Central memory CD8-positive, alpha-beta T cell (primary cell): ENCODE data around the gene KARS1.

ENCODE experiments used
- ATAC-seq: fragments of 150-1000 bp; cut with Tn5 transposase; replicated peaks from 2 replicates; pipeline ENCODE4 v1.10.0; 2022; ENCODE audit warnings: mild to moderate bottlenecking, moderate FRiP score, moderate number of reproducible peaks; ENCODE audit not compliant: poor library complexity, severe bottlenecking; ENCODE audit errors: extremely low read depth
- DNase-seq, 2 donors: peaks; one replicate each; pipeline ENCODE4 v3.0.0; 2021; ENCODE audit warnings: low spot score in 2 of 2
- H3K27ac Mint-ChIP-seq: one replicate; pipeline ENCODE4 v1.8.0; 2022; ENCODE audit warnings: low read depth, mild to moderate bottlenecking, moderate library complexity, mixed read lengths
- H3K27me3 Mint-ChIP-seq: one replicate; pipeline ENCODE4 v1.8.0; 2022; ENCODE audit warnings: mixed read lengths
- H3K36me3 Mint-ChIP-seq: one replicate; pipeline ENCODE4 v1.8.0; 2022; ENCODE audit warnings: mild to moderate bottlenecking, moderate library complexity, mixed read lengths; ENCODE audit not compliant: insufficient read depth
- H3K4me1 Mint-ChIP-seq: one replicate; pipeline ENCODE4 v1.8.0; 2022; ENCODE audit warnings: mixed read lengths
- H3K4me3 Mint-ChIP-seq: one replicate; pipeline ENCODE4 v1.8.0; 2022; ENCODE audit warnings: mild to moderate bottlenecking, moderate library complexity, mixed read lengths
- H3K9me3 Mint-ChIP-seq: one replicate; pipeline ENCODE4 v1.8.0; 2022; ENCODE audit warnings: mixed read lengths

KARS1 gene

DNA sequence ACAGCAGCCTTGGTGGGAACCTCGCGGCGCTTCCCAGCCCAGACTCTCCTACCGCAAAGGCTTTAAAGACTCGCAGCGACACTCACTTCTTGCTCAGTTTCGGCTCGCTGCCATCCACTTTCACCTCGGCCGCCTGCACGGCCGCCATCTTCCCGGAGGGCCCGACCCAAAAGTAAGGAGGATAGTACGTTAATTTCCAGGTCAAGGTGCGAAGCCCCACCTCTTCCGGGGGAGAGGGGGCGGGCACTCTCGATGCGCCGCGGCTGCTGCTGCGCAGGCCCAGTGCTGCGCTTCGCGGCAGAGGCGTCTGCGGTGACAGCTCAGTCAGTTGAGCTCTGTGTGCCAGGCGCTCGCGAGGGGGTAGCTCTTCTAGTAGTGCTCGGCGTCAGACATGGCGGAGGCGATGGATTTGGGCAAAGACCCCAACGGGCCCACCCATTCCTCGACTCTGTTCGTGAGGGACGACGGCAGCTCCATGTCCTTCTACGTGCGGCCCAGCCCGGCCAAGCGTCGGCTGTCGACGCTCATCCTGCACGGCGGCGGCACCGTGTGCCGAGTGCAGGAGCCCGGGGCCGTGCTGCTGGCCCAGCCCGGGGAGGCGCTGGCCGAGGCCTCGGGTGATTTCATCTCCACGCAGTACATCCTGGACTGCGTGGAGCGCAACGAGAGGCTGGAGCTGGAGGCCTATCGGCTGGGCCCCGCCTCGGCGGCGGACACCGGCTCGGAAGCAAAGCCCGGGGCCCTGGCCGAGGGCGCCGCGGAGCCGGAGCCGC is at the start of gene KARS1, which contains the start of gene TERF2IP:
KARS1 (minus strand) TSS at position 174 of the 773 bp plus-strand sequence; CDS start at position 148, 26 bp downstream.
TERF2IP (plus strand) TSS at position 282 of the 773 bp plus-strand sequence; CDS start at position 392, 110 bp downstream.
- peaks cover 52% of the 10 kb centered on the region for H3K4me1 Mint-ChIP-seq

DNA sequence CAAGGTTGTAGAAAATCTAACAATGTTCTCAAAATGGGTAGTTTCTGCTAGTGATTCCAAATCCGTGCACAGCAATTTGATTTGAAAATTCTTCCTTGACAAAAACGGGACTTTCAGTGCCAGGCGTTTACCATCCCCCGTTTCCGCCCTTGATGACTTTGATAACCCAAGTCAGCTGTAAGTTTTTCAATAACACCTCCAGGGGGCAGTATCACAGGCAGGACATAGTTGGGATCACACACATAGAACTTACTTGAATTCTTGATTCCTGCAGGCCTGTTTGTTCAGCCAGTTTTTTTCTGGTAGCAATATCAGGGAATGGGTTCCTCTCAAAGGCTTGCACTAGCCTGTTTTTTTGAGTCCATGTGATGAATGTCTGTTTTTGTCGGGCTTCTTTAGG is 48.2 kb upstream of the KARS1 start:
- H3K36me3 Mint-ChIP-seq = no peaks in the 10 kb centered on the region
- H3K27me3 Mint-ChIP-seq = no peaks in the 10 kb centered on the region
- H3K27ac Mint-ChIP-seq = no peak overlapping the region
- no peak for DNase-seq
- no peak for ATAC-seq
- H3K4me1 Mint-ChIP-seq = no peaks in the 10 kb centered on the region
- no peaks in the 10 kb centered on the region for H3K9me3 Mint-ChIP-seq
- H3K4me3 Mint-ChIP-seq = no peak overlapping the region

More for the DNA sequence above, at the start of gene KARS1, which contains the start of gene TERF2IP:
- ATAC-seq (peak; percentile 83), DNase-seq (peak; percentile 93 to 95)
- peak within 1 kb of the TSS; percentile 81 for H3K4me3 Mint-ChIP-seq
- H3K27ac Mint-ChIP-seq = peak within 1 kb of the TSS; percentile 99
- H3K27me3 Mint-ChIP-seq = no peaks in the 10 kb centered on the region
- H3K36me3 Mint-ChIP-seq = peaks cover 53% of the 10 kb centered on the region
- H3K9me3 Mint-ChIP-seq = no peaks in the 10 kb centered on the region

DNA sequence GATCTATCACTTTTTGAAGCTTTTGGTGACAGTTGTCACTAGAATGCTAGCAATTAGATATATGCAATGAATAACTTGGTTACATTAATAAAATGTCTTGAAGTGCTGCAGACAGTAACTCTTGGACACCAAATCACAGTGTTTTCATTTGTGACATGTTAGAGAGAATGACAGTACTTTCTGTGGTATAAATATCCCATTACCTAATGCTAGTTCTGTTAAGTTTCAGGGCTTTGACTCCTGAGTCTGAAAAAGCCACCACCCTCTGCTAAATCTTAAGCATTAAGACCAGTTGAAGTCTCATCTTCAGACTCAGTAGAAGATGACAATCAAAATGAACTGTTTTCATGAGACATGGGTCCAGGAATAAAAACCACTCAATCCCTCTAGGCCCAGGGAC is 39.9 kb upstream of the KARS1 start:
- no peaks in the 10 kb centered on the region for H3K36me3 Mint-ChIP-seq
- no peaks in the 10 kb centered on the region for H3K9me3 Mint-ChIP-seq
- DNase-seq = no peak
- ATAC-seq = no peak
- no peaks in the 10 kb centered on the region for H3K27me3 Mint-ChIP-seq
- H3K4me1 Mint-ChIP-seq = peaks cover 4% of the 10 kb centered on the region
- no peak overlapping the region for H3K4me3 Mint-ChIP-seq
- H3K27ac Mint-ChIP-seq = no peak overlapping the region

DNA sequence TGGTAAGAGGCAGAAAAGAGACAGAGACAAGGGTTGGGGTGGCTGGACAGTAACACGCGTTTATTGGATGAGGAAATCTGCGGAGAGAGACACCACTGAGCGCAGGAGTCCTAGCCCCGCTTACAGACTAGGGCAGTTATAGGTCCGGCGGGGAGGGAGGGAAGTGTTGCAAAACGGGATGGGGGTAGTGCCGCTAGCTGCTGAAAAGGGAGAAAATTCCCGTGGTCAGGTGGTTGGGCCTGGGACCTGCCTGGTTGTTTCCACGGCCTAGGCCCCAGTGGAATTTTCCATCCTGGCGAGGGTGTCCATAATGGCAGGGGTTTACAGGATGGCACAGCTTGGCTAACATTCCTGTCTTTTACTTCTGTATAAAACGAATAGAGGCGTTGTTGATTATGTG is 34.8 kb upstream of the KARS1 start:
- H3K36me3 Mint-ChIP-seq = peaks cover 3% of the 10 kb centered on the region
- no peaks in the 10 kb centered on the region for H3K27me3 Mint-ChIP-seq
- ATAC-seq (no peak), DNase-seq (no peak)
- no peaks in the 10 kb centered on the region for H3K4me1 Mint-ChIP-seq
- no peak overlapping the region for H3K27ac Mint-ChIP-seq
- H3K9me3 Mint-ChIP-seq = no peaks in the 10 kb centered on the region
- H3K4me3 Mint-ChIP-seq = no peak overlapping the region

DNA sequence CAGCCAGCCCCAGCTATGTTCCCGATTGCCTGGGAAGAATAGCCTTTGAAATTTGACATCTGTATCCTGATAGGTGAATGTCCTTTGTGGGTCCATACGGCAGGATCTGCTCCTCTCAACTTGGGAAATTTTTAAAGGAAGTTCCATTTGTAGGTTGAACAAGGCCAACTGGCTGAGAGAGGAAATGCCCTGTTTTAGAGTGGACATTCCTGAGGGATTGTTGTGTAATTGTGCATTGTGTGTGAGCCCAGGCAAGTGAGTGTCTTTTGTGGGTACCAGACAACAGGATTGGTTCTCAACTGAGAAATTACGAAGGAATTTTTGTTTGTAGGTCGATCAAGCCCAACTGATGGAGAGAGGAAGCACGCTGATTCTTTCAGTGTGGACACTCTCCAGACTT is 31.9 kb upstream of the KARS1 start:
- Mint-ChIP-seq H3K36me3 (peaks cover 3% of the 10 kb centered on the region), H3K9me3 (no peaks in the 10 kb centered on the region), H3K27me3 (no peaks in the 10 kb centered on the region), H3K4me1 (no peaks in the 10 kb centered on the region), H3K27ac (no peak overlapping the region), H3K4me3 (no peak overlapping the region)
- no peak for ATAC-seq
- no peak for DNase-seq

DNA sequence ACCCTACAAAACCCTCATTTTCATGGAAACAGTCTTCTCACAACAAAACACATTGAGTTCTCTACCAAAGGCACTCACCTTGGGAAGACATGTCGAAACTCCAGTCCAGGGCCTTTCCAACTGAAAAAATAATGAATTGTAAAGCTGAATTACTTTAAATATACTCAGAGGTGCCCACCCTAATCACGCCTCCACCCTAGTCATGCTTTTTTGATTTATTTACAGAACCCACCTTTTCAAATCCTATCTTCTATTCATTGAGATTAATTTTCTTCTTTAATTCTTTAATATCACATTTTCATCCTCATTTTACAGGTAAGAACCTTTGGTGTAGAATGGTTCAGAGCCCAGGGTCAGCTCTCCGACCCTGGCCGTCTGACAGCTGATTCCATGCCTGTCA is 29.4 kb upstream of the KARS1 start, which contains the start of gene CPHXL2:
CPHXL2 (minus strand) TSS at position 101 of the 400 bp plus-strand sequence; CDS start at position 91, 10 bp downstream.
- ATAC-seq (no peak), DNase-seq (no peak)
- no peak within 1 kb of the TSS for H3K4me3 Mint-ChIP-seq
- no peaks in the 10 kb centered on the region for H3K4me1 Mint-ChIP-seq
- peaks cover 3% of the 10 kb centered on the region for H3K36me3 Mint-ChIP-seq
- no peaks in the 10 kb centered on the region for H3K9me3 Mint-ChIP-seq
- H3K27ac Mint-ChIP-seq = no peak within 1 kb of the TSS
- no peaks in the 10 kb centered on the region for H3K27me3 Mint-ChIP-seq

DNA sequence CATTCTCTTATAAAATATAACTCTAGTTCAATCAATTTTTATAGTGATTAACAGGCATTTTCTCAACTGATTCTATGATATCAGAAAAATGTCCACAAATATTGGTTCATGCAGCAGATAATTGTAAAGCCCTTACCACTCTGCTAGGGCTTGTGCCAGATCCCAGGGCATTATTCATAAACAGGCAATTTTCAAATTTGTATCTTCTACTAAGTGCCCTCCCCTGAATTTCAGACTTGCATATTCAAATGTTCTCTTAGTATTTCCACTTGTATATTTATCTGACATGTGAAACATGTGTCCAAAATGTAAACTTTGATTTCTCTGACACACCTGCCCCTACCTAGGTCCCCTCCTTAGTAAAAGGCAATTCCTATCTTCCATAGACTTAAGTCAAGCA is 20.0 kb upstream of the KARS1 start:
- H3K27ac Mint-ChIP-seq = no peak overlapping the region
- H3K4me1 Mint-ChIP-seq = no peaks in the 10 kb centered on the region

DNA sequence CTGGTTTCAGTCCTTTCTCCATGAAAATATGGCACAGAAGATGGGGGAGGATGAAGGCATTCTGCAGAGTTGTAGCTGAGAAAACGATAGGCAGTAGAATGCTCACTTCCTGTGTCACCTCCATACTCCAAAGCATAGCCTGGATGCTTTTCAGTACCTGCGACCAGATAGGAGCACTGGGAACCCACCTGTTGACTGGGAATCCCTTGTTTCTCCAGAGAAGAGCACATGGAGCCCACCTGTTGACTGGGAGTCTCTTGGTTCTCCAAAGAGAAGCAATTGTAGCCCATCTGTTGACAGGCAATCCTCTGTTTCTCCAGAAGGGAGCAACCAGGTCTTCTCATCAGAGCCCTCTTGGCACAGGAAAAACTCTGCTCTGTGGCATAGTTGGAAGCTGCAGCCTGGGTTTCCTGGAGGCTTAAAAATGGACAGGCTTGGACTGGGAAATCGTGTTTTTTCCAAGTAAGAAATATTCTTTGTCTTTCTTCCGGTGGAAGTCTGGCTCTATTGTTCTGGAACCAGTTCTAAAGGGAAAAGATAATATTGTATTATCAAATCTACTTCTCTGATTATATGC is 13.3 kb upstream of the KARS1 start:
- Mint-ChIP-seq H3K27ac (no peak overlapping the region), H3K9me3 (no peaks in the 10 kb centered on the region), H3K27me3 (no peaks in the 10 kb centered on the region), H3K4me3 (no peak overlapping the region), H3K4me1 (peaks cover 34% of the 10 kb centered on the region), H3K36me3 (peaks cover 40% of the 10 kb centered on the region)
- DNase-seq (no peak), ATAC-seq (no peak)

More for the DNA sequence above, 20.0 kb upstream of the KARS1 start:
- DNase-seq (no peak), ATAC-seq (no peak)
- H3K27me3 Mint-ChIP-seq = no peaks in the 10 kb centered on the region
- H3K36me3 Mint-ChIP-seq = peaks cover 4% of the 10 kb centered on the region
- H3K4me3 Mint-ChIP-seq = no peak overlapping the region
- H3K9me3 Mint-ChIP-seq = no peaks in the 10 kb centered on the region

DNA sequence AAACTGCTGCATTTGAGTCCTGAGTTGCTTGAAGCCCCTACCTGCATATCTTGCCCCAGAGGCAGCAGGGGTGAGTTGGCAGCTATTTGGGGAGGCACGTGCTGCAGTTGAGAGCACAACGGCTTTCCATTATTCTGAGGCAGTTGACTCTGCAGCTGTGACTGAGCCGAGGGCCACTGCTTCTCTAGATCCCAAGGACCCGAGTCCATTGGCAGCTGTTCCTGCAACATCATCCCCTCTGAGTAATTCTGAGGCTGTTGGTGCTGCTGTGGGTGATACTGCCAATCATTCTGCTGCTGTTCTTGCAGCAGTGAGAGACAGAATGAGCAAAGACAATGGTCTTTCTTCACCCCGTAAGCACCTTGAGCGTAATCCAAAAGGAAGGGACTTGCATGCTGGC is 12.9 kb upstream of the KARS1 start:
- no peaks in the 10 kb centered on the region for H3K27me3 Mint-ChIP-seq
- ATAC-seq (no peak), DNase-seq (no peak)
- peaks cover 37% of the 10 kb centered on the region for H3K4me1 Mint-ChIP-seq
- no peaks in the 10 kb centered on the region for H3K9me3 Mint-ChIP-seq
- H3K27ac Mint-ChIP-seq = peak overlapping the region; percentile 44
- H3K36me3 Mint-ChIP-seq = peaks cover 45% of the 10 kb centered on the region
- H3K4me3 Mint-ChIP-seq = no peak overlapping the region

DNA sequence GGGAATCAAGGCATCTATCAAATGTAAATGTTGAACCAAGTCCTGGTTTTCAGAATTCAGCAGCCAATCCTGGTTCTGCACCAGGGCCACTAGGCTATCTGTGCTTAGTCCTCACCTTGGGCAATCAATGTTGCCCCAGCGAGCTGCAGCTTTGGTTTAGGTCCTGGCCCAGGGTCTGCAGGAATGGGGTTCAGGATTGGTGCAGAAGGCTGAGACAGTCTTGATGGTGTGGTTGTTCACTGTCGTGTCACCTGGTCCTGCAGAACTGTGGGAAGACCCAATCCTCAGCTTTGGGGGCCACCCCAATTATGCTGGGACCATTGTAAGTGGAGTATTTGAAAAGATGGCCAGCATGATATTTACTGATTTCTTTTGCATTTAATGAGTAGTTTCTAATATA is 10.7 kb upstream of the KARS1 start:
- ATAC-seq = no peak
- Mint-ChIP-seq H3K27ac (no peak overlapping the region), H3K4me1 (peaks cover 50% of the 10 kb centered on the region), H3K36me3 (peaks cover 64% of the 10 kb centered on the region), H3K4me3 (no peak overlapping the region), H3K27me3 (no peaks in the 10 kb centered on the region), H3K9me3 (no peaks in the 10 kb centered on the region)
- DNase-seq = no peak

DNA sequence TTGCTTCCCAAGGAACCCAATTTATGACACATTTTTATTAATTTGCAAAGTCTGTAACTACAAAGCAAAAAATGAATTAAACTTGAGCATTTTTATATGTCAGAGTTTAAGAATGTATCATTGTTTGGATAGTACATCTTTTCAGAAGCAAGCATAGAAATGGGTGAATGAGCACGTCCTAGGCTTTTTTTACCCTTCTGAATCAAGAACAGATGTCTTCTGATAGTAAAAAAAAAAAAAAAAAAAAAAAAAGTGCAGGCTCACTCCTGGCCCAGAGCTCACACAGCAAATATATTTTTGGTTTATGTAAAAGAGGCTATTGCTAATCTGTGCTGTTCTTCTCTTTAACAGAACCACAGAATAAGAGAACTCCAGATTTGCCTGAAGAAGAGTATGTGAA is 6.5 kb upstream of the KARS1 start:
- H3K9me3 Mint-ChIP-seq = no peaks in the 10 kb centered on the region
- H3K4me1 Mint-ChIP-seq = peaks cover 73% of the 10 kb centered on the region
- DNase-seq = no peak
- ATAC-seq = no peak
- peak overlapping the region; percentile 86 for H3K27ac Mint-ChIP-seq
- H3K4me3 Mint-ChIP-seq = peak overlapping the region; percentile 81
- H3K27me3 Mint-ChIP-seq = no peaks in the 10 kb centered on the region
- peaks cover 74% of the 10 kb centered on the region for H3K36me3 Mint-ChIP-seq

DNA sequence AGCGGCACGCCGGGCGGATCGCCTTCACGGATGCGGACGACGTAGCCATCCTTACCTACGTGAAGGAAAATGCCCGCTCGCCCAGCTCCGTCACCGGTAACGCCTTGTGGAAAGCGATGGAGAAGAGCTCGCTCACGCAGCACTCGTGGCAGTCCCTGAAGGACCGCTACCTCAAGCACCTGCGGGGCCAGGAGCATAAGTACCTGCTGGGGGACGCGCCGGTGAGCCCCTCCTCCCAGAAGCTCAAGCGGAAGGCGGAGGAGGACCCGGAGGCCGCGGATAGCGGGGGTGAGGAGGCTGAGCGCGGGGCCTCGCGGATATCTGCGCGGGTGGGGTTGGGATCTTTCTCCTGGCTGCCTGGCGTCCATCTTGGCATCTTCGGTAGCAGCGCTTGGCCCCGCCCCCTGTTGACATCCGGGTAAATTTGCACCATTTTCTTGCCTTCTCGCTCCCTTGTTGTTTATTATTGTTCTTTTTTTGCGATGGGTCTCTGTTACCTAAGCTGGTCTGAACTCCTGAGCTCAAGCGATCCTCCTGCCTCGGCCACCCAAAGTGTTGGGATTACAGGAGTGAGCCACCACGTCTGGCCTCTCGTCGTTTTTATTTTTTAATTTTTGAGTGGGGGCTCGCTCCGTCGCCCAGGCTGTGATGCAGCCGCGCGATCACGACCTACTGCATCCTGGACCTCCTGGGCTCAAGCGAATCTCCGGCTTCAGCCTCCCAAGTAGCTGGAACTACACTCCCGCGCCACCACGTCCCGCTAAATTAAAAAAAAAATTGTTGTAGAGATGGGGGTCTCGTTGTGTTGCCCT is 1.0 kb upstream of the KARS1 start:
- ATAC-seq = peak; percentile 51
- Mint-ChIP-seq H3K27me3 (no peaks in the 10 kb centered on the region), H3K27ac (peak overlapping the region; percentile 99), H3K4me1 (peaks cover 60% of the 10 kb centered on the region), H3K4me3 (peak overlapping the region; percentile 81), H3K9me3 (no peaks in the 10 kb centered on the region), H3K36me3 (peaks cover 53% of the 10 kb centered on the region)
- peak; percentile 79 to 83 for DNase-seq
